Vagina (tissue), 2 donors: ENCODE results near the gene CNIH2.

Experiments
- POLR2A ChIP-seq, 2 donors: fragments of 450-650 bp; IDR thresholded peaks; one replicate each; pipeline ENCODE4 v1.6.1; 2017; ENCODE audit warnings: antibody characterized with exemption in 2 of 2, mild to moderate bottlenecking in 2 of 2, moderate library complexity in 2 of 2
- TF ChIP-seq, protein P1 (sequence below), 3 experiments: fragments of 450-650 bp in 2 of 3; fragments of 200-600 bp in 1 of 3; sonication (generic) in 1 of 3; IDR thresholded peaks; one replicate each; pipeline ENCODE4 v1.5.1; 2017 to 2019; ENCODE audit warnings: antibody characterized with exemption in 3 of 3, mild to moderate bottlenecking in 2 of 3, moderate library complexity in 2 of 3

DNA sequence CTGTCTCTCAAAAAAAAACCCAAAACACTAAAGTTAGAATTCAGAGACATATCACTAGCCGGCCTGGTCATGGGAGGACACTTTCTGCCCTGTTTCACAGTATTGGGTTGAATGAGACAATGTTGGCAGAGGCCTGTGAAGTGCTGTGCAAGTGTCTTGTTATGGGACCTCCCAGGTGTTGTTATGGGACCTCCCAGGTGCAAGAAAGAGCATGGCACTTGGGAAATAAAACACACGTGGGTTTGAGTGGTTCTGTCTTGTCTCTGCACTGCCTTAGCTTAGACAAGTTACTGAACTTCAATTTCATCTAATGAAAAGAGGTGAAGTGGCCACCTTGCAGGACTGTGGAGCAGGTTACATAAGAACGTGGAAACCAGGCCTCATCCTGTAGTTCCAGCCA lies 38.5 kb upstream of the CNIH2 start:
- TF ChIP-seq, protein P1, sequence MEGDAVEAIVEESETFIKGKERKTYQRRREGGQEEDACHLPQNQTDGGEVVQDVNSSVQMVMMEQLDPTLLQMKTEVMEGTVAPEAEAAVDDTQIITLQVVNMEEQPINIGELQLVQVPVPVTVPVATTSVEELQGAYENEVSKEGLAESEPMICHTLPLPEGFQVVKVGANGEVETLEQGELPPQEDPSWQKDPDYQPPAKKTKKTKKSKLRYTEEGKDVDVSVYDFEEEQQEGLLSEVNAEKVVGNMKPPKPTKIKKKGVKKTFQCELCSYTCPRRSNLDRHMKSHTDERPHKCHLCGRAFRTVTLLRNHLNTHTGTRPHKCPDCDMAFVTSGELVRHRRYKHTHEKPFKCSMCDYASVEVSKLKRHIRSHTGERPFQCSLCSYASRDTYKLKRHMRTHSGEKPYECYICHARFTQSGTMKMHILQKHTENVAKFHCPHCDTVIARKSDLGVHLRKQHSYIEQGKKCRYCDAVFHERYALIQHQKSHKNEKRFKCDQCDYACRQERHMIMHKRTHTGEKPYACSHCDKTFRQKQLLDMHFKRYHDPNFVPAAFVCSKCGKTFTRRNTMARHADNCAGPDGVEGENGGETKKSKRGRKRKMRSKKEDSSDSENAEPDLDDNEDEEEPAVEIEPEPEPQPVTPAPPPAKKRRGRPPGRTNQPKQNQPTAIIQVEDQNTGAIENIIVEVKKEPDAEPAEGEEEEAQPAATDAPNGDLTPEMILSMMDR (IDR thresholded peaks at IDR 0.05) = no peak
- no peak for TF ChIP-seq POLR2A (IDR thresholded peaks at IDR 0.05)
